ENCODE data around the gene GPR15LG. TPM values are rescaled to one million over a fixed set of nuclear protein-coding genes. Genes with fewer than 3 reads are reported as not detected.

Gene GPR15LG
- total and polyA plus RNA-seq, 2 experiments from 2014 or later: not detected

DNA sequence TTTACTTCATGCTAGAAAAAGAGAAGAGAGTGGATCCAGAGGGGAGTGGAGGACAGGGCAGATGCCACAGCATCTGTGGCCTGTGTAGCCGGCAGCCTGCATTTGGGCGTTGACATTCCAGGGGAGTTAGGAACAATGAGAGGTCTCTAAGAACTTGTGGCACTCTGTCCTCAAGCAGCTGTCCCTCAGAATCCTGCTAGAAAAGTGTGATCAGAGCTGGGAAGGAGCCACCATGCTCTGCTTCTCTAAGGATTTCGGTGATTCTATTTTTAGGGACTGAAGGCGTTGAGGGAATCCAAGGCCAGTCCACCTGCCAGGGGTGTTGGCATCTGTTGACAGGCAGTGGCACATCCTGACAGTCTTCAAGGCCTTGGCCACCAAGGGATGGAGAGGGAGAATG, 44.1 kb downstream of the GPR15LG start (continued):
- TF ChIP-seq, protein P1, sequence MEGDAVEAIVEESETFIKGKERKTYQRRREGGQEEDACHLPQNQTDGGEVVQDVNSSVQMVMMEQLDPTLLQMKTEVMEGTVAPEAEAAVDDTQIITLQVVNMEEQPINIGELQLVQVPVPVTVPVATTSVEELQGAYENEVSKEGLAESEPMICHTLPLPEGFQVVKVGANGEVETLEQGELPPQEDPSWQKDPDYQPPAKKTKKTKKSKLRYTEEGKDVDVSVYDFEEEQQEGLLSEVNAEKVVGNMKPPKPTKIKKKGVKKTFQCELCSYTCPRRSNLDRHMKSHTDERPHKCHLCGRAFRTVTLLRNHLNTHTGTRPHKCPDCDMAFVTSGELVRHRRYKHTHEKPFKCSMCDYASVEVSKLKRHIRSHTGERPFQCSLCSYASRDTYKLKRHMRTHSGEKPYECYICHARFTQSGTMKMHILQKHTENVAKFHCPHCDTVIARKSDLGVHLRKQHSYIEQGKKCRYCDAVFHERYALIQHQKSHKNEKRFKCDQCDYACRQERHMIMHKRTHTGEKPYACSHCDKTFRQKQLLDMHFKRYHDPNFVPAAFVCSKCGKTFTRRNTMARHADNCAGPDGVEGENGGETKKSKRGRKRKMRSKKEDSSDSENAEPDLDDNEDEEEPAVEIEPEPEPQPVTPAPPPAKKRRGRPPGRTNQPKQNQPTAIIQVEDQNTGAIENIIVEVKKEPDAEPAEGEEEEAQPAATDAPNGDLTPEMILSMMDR (conservative IDR thresholded peaks at IDR 0.05; ENCODE audit: low read depth in 2 of 2): no peak

DNA sequence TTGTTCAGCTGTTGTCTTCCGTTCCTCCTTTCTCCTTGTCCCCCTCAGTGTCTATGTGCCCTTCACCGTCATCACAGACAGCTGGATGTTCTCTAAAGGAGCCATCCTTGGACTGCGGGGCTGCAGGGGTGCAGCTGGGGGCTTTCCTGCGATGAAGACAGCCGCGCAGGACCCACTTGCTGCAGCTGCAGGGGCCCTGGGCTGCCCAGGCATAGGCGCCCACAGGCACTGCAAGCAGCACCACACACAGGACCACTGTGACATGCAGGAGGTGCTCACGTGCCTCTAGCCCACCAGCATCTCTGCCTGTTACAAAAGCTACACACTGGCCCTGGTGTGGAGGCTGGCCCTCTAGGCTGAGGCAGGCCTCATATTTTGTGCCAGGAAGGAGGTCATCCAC, 48.3 kb downstream of the GPR15LG start:
- ATAC-seq (no peak), DNase-seq (ENCODE audit: low spot score) (no peak)
- H3K27me3 ChIP-seq (ENCODE audit: insufficient read depth): no peaks in the 10 kb centered on the region
- TF ChIP-seq CREB1 (CRISPR knock-in tag; IDR thresholded peaks at IDR 0.05; ENCODE audit: low read depth) (no peak), STAT1 (IDR thresholded peaks at IDR 0.05; ENCODE audit: unreplicated experiment) (no peak), EZH2phosphoT487 (IDR thresholded peaks at IDR 0.05; ENCODE audit: unreplicated experiment) (no peak), ZNF331 (CRISPR knock-in tag; IDR thresholded peaks at IDR 0.05; ENCODE audit: low read depth) (no peak), POLR2AphosphoS5 (IDR thresholded peaks at IDR 0.05; ENCODE audit: low read depth) (no peak)
- TF ChIP-seq, protein P2, sequence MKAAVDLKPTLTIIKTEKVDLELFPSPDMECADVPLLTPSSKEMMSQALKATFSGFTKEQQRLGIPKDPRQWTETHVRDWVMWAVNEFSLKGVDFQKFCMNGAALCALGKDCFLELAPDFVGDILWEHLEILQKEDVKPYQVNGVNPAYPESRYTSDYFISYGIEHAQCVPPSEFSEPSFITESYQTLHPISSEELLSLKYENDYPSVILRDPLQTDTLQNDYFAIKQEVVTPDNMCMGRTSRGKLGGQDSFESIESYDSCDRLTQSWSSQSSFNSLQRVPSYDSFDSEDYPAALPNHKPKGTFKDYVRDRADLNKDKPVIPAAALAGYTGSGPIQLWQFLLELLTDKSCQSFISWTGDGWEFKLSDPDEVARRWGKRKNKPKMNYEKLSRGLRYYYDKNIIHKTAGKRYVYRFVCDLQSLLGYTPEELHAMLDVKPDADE (IDR thresholded peaks at IDR 0.05): no peak
- TF ChIP-seq, protein P3, sequence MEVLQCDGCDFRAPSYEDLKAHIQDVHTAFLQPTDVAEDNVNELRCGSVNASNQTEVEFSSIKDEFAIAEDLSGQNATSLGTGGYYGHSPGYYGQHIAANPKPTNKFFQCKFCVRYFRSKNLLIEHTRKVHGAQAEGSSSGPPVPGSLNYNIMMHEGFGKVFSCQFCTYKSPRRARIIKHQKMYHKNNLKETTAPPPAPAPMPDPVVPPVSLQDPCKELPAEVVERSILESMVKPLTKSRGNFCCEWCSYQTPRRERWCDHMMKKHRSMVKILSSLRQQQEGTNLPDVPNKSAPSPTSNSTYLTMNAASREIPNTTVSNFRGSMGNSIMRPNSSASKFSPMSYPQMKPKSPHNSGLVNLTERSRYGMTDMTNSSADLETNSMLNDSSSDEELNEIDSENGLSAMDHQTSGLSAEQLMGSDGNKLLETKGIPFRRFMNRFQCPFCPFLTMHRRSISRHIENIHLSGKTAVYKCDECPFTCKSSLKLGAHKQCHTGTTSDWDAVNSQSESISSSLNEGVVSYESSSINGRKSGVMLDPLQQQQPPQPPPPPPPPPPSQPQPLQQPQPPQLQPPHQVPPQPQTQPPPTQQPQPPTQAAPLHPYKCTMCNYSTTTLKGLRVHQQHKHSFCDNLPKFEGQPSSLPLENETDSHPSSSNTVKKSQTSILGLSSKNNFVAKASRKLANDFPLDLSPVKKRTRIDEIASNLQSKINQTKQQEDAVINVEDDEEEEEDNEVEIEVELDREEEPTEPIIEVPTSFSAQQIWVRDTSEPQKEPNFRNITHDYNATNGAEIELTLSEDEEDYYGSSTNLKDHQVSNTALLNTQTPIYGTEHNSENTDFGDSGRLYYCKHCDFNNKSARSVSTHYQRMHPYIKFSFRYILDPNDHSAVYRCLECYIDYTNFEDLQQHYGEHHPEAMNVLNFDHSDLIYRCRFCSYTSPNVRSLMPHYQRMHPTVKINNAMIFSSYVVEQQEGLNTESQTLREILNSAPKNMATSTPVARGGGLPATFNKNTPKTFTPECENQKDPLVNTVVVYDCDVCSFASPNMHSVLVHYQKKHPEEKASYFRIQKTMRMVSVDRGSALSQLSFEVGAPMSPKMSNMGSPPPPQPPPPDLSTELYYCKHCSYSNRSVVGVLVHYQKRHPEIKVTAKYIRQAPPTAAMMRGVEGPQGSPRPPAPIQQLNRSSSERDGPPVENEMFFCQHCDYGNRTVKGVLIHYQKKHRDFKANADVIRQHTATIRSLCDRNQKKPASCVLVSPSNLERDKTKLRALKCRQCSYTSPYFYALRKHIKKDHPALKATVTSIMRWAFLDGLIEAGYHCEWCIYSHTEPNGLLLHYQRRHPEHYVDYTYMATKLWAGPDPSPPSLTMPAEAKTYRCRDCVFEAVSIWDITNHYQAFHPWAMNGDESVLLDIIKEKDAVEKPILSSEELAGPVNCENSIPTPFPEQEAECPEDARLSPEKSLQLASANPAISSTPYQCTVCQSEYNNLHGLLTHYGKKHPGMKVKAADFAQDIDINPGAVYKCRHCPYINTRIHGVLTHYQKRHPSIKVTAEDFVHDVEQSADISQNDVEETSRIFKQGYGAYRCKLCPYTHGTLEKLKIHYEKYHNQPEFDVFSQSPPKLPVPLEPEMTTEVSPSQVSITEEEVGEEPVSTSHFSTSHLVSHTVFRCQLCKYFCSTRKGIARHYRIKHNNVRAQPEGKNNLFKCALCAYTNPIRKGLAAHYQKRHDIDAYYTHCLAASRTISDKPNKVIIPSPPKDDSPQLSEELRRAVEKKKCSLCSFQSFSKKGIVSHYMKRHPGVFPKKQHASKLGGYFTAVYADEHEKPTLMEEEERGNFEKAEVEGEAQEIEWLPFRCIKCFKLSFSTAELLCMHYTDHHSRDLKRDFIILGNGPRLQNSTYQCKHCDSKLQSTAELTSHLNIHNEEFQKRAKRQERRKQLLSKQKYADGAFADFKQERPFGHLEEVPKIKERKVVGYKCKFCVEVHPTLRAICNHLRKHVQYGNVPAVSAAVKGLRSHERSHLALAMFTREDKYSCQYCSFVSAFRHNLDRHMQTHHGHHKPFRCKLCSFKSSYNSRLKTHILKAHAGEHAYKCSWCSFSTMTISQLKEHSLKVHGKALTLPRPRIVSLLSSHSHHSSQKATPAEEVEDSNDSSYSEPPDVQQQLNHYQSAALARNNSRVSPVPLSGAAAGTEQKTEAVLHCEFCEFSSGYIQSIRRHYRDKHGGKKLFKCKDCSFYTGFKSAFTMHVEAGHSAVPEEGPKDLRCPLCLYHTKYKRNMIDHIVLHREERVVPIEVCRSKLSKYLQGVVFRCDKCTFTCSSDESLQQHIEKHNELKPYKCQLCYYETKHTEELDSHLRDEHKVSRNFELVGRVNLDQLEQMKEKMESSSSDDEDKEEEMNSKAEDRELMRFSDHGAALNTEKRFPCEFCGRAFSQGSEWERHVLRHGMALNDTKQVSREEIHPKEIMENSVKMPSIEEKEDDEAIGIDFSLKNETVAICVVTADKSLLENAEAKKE (CRISPR knock-in tag; IDR thresholded peaks at IDR 0.05): no peak
- H3K27me3 Mint-ChIP-seq (ENCODE audit: insufficient read depth, low read depth, poor library complexity): peaks cover 2% of the 10 kb centered on the region
- H3K36me3 ChIP-seq (ENCODE audit: insufficient read depth): no peaks in the 10 kb centered on the region
- H3K79me2 ChIP-seq (replicated peaks; ENCODE audit: insufficient read depth): no peaks in the 10 kb centered on the region
- no peaks in the 10 kb centered on the region for H3K4me1 Mint-ChIP-seq
- no peaks in the 10 kb centered on the region for H3K36me3 Mint-ChIP-seq (ENCODE audit: low read depth)
- H2AFZ ChIP-seq: no peak overlapping the region
- H3K9me2 ChIP-seq (ENCODE audit: insufficient read depth): no peaks in the 10 kb centered on the region
- no peak overlapping the region for H3K27ac ChIP-seq (ENCODE audit: low read depth)
- H3K4me1 ChIP-seq (ENCODE audit: insufficient read depth): no peaks in the 10 kb centered on the region
- no peak overlapping the region for H3K27ac Mint-ChIP-seq
- no peaks in the 10 kb centered on the region for H3F3A ChIP-seq (replicated peaks; ENCODE audit: low read depth)
- H3K4me3 Mint-ChIP-seq: no peak overlapping the region
- H4K20me1 ChIP-seq (replicated peaks; ENCODE audit: insufficient read depth): no peaks in the 10 kb centered on the region
- no peaks in the 10 kb centered on the region for H3K9me3 Mint-ChIP-seq
- H3K4me3 ChIP-seq: no peak overlapping the region
- no peak overlapping the region for H3K4me2 ChIP-seq
